HG03135 (cell line): Measurements from ENCODE around the gene TWF2.

Source experiments
- ATAC-seq: cut with Tn5 transposase; IDR thresholded peaks from one replicate; pipeline ENCODE4 v1.9.1; 2021; ENCODE audit warnings: mild to moderate bottlenecking, moderate library complexity; ENCODE audit not compliant: unreplicated experiment

TWF2 gene

DNA sequence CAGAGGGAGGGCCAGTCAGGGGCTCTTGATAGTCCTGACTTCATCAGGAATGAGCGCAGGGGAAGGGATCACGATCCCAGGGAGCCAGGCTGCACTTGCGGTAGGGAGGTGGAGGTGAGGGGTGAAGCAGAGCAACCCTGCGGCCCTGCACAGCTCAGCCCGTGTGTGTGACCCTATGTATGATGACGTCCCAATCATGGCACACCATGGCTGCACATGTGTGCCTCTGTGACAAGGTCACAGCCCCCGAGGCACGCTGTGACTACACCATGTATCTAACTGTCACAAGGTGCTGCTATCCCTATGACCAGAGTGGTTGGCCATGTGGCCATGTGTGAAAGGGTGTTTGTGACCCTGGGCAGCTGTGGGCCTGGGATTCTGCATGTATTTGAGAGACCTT lies 54.3 kb downstream of the TWF2 start:
- no peak for ATAC-seq

DNA sequence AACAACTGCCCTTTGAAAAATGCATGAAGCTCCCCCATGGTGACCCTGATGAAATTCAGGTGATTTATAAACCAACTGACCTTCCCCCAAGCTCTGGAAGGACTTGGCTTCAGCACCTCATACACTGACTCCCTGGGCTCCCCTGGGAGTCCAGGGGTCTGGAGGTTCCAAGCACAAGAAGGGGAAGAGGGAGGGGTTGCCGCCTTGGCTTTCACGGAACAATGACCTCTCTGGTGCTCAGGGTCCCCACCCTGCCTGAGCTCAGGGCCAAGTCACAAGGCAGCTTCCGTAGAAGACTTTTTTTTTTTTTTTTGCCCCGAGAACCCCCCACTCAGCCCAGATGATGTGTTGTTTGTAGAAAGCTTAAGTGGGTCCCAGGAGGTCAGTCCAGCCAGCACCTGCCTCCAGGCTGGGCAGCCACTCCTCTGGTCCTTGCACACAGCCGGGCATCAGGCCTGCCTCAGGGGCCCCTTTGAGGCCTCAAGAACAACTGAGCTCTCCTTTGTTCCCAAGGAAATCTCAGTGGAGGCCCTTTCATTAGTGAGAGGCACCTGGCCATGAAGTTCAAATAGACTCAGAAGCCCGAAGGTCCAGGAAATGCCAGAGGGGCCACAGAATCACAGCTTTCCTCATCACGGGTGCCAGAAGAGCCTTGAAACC lies 55.0 kb downstream of the TWF2 start:
- ATAC-seq, result no peak

DNA sequence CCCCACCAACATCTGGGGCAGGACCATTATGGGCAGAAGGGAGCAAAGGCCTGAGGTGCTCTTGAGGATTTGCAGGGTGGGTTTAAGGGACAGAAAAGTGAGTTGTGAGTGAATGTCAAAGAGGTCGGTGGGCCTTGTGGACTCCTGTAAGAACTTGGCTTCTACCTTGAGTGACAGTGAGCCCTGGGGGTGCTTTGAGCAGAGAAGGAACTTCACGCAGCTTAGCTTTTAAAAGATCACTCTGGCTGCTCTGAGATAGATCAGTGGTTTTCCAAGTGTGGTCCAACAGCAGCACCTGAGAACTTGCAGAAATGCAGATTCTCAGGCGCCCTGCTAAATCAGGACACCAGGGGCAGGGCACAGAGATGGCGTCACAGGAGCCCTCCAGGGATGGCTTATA lies 56.3 kb downstream of the TWF2 start:
- ATAC-seq, result no peak

DNA sequence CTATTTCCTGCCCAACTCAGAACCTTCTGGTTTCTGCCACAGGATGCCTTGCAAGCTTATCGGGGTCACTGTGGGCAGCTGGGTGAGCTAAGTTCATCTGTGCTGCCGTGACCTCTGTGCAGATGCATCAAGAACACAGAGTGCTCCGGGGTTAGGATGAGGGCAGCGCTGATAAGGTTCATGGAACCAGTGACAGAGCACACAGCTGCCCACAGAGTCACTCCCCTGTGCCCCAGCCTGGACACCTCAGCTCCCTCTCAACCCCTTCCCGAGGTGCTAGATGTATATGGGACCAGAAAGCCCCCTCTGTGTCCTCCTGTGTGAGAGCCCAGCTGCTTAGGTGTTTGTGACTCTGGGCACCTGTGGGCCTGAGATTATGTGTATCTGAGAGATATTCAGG lies 56.8 kb downstream of the TWF2 start:
- ATAC-seq, result no peak

DNA sequence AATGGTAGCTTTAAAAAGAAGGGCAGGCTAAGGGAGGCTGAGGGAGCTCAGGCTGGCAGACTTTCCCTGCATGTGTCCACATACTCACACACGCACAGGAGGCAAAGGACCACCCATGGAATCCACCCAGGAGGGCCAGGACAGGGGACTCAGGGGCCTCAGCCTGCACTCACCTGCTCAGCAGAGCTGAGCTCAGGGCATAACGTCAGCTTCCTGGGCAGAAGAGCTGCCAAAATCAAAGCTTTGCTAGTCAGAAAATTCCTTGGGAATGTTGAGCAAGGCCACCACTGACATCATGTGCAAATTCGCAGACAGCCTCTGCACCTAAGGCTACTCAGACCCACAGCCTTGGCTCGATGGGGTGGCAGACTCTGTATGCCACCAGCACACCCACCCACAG lies 57.4 kb downstream of the TWF2 start:
- no peak for ATAC-seq
